Mucosa of gallbladder (tissue), 1 donor: ENCODE measurements around the gene MYDGF. TPM values are rescaled to one million over a fixed set of nuclear protein-coding genes. Genes with fewer than 3 reads are reported as not detected.
"Not testable (repeated sequence)": the region's sequence is repeated elsewhere in the genome, so short reads cannot be mapped to it uniquely, and the experiment has no call there.

ENCODE experiments used
- DNase-seq: peaks from one replicate; pipeline ENCODE4 v3.0.0-alpha.2; 2020; ENCODE audit warnings: low spot score
- total RNA-seq: library from RNA; stranded (reverse); gene quantifications from one replicate; pipeline ENCODE4 v1.2.1, GENCODE V29; 2021
- donor health status: DM: no; HTN: no; CAD: no.

The MYDGF gene
- total RNA-seq, 1 donor from 2014 or later = 77.4 TPM

DNA sequence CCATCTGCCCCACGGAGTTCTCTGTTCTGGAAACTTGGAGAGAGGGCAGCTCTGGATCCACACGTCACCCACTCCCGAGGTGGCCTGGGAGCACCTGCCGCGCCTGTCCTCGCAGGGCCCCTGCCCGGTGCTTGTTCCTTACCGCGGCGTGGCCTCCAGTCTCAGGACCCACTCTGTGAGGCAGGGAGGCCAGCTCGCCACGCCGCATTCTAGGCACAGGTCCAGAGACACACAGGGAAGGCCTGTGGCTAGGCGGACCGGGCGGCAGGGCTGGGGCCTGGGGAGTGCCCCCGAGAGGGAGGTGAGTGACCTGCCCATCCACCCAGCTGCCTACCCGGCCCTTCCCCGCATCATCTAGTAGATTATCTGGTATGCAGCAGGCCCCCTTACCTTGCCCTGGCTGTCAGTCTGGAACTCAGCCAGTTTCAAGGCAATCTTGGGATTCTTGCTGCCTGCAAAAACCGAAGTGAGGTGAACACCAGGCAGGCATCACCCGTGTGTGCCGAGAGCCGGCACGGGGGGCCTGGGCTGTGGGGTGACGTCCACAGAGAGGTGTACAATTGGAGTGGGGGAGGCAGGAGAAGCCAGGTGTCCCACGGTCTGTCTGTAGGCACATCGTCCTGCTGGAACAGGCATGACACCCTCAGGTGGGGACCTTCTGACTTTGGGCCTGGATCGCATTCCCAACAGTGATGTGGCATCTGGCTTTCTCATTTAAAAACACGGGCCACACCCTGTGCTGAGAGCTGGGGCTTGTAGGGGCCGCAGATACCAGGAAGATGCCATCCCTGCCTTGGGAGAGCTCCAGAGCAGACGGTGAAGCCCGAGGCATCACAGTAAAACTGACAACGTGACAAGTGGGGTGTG is 29.9 kb upstream of the MYDGF start:
- DNase-seq = no peak

DNA sequence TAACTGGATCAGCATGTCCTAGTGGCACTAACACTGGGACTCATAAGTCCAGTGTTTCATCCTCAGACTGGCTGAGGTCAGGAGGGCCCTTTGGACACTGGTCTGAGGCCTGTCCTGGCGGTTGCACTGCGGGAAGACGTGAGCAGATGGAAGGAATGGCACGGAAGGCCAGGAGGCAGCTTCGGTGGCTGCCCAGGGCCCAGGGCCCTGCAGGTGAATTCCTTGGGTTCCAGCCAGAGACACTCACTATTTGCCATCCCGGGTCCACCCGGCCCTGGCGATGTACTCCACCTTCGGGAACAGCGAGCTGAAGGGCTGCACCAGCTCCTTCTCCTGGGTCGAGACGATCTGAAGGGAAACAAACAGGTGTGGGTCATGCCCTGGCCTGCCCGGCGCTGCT is 27.2 kb upstream of the MYDGF start:
- no peak for DNase-seq

DNA sequence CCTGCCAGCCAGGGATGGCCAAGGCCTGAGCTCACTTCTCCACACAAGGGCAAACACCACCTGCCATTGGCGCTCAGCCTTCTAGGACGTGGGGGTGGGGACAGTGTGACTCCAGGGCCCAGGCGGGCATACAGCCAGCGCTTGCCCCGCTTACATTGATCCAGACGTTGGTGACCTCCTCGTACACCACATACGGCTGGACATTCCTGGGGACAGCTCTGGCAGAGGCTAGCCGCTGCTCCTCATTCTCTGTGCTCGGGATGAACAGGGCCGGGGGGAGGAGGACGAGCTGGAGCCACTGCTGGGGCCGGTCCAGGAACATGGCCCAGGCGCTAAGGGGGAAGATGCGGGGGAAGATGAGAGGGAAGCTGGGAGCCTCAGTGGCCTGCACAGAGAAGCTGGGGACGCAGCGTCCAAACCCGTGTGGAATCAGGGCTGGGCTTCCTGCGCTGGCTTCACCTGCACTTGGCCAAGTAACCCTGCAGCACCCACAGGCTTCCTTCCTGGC is 25.1 kb upstream of the MYDGF start:
- no peak for DNase-seq

DNA sequence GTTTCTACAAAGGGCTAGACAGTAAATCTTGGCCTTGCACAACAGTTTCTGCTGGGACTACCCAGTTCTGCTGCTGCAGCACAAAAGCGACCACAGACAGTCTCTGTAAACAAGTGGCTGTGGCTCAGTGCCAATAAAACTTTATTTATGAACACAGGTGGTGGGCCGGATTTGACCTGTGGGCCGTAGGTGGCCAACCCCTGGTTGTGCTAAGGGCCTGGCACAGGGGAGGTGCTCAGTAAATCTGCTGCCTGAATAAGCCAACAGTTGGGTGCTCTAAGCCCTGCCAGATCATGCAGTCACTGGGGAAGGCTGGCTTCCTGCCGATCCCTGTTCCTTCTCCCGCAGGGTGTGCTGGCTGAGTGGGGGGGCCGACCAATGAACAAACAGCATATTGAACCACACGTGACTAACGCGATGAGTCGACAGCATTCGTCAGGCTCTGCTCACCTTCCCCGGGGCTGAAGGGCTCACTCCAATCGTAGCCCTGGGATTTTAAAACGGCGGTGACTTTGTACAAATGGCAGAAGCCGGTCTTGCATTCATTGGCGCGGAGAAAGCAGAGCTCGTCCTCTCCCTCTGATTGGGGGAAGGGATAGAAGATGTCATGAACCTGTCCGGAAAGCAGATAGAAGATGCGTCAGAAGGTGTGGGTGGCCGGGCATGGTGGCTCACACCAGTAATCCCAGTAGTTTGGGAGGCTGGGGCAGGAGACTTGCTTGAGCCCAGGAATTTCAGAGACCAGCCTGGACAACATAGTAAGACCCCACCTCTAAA is 24.3 kb upstream of the MYDGF start:
- DNase-seq = no peak

DNA sequence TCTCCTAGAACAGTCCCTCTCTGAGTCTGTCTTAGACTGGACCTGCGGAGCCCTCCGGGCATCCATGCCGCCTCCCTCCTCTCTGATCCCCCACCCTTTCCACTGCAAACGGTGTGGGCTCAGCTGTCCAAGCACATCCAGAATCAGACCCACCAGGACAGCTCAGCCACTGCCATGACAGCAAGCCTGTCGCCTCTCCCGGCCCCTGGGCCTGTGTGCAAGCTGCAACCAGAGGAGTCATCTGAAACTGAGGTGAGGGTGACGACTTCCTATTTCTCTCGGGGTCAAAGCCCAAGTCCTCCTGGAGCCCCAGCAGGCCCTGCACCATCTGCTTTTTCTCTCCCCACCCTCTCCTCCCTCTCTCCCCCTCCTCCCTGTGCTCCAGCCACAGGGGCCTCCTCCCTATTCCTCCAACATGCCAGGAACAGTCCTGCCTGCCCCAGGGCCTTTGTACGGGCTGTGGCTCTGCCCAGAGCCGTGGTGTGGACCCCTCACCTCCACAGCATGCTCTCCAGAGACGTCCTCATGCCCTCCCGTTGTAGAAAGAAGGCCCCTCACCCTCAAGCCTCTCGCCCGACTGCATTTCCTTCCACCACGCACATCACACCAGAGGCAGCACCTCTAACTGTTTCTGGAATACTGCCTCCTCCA is 23.5 kb upstream of the MYDGF start:
- no peak for DNase-seq

DNA sequence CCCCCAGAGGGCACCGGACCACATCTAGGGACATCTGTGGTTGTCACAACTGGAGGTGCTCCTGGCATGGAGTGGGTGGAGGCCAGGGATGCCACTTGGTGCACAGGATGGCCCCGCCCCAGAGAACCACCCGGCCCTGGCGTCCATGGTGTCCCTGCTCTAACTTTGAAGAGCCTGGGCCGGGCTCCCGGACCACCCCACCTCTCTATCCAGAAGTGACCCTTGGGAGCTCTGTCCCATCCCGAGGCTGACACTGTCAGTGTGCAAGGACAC is 22.9 kb upstream of the MYDGF start:
- DNase-seq = no peak

DNA sequence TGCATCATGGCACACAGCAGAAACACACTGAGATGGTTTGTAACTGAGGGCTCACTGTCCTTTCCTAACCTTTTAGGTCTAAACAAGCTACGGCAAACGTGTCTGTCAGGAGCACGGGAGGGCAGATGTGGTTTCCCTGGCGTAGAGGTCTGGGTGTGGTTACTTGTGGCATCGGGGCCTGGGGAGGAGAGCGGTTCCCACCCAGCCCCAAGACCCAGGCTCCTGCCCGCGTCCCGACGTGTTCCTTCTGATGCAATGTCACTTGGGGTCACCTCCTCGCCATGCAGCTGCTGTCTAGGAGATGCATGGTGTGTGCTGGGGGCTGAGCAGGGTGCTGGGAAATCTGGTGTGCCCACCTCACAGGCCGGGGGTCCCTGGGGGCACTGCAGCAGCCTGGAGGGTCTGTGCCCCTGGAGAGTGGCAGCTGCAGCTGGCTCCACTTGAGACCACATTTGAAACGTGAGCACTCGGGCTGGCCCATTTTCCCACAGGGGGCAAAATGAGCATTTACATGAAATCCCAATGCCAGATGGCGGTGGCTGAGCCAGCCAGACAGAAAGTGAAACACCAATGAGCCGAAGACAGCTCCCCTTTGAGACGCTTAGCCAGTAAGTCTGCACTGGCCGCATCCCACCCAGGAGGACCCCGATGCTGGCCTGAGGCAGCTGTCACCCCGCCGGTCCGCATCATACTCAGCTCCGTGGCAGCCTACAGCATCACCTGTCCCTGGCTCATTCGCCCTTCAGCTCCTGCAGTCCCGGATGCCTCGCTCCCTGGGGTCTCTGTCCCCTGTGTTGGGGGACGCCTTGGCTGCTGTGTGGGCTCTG is 22.3 kb upstream of the MYDGF start:
- DNase-seq = no peak

DNA sequence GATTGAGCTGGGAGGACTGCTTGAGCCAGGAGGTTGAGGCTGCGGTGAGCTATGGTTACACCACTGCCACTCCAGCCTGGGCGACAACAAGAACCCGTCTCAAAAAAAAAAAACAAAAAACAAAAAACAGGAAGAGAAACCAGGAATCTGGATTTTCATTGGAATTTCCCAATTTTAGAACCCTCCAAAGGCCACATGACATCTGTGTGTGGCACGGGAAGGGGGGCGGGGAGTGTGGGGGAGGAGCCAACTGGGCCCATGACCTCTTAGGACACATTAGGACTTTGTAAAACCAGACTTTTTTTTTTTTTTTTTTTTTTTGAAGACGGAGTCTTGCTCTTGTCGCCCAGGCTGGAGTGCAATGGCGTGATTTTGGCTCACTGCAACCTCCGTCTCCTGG is 21.2 kb upstream of the MYDGF start:
- no peak for DNase-seq

DNA sequence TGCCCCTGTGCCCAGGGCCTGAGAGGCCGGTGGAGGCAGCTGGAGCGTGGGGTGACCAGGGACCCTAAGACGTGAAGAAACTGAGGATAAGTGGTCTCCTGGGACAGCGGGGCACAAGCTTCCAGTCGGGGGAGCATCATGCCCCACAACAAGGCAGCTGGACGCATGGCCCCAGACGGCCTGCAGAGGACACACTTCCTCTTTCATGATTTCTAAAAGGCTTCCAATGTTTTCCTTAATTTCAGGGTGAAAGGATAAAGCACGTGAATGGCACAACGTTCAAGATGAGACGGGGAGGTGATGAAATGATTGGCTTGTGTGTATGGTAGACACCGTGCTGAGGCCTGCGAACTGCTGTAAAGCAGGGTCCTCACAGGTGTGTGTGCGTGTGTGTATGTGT is 20.2 kb upstream of the MYDGF start:
- DNase-seq = no peak

DNA sequence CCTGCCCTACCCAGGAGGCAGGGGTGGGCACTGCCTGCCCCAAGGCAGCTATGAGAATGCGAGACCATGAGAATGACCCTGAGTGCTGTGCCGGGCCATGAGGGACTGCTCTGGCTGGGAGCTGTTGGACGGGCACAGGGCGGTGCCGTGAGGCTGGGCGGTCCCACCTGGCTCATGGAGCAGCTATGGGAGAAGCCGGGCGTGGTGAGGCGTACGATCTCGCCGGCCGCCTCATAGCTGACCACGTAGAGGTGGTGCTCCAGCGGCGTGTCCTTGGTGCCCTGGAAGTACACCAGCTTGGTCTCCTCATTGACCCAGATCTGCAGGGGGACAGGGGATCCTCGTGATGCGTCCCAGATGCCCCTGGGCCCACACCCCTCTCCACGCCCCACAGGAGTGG is 19.3 kb upstream of the MYDGF start:
- DNase-seq = no peak

DNA sequence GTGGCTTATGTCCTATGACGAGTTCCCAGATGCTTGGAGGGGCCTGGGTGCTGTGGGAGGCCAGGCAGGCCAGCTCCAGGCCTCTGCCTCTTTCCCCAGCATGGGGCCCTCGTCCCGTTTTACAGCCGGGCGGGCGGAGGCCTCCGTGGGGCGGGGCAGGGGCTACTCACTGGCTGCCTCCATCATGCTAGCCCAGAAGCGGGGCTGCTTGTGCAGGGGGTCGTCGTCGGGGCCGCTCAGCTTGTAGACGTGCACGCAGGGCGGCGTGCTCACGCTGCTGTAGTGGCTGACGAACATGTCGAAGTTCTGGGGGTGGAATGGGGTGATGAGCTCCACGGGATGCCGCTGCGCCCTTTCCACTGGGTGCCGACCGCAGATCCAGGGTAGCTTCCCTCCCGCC is 18.4 kb upstream of the MYDGF start:
- DNase-seq = no peak

DNA sequence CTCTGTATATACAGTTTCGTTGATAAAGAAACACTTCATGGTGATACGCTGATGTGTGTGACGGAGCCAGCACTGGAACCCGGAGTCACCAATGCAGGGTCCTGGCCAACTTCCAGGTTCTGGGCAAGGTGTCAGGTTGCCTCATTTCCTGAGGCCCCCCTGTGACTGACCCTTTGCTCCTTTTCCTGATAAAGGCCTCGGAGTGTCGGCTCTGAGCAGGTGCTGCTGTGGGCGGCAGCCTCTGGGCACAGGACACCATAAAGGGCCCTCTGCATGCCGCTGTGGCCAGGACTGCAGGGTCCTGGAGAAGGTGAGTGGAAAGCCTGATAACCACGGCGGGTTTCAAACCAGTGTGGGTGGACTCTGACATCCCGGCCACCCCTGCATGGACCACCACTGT is 17.3 kb upstream of the MYDGF start:
- DNase-seq = no peak

DNA sequence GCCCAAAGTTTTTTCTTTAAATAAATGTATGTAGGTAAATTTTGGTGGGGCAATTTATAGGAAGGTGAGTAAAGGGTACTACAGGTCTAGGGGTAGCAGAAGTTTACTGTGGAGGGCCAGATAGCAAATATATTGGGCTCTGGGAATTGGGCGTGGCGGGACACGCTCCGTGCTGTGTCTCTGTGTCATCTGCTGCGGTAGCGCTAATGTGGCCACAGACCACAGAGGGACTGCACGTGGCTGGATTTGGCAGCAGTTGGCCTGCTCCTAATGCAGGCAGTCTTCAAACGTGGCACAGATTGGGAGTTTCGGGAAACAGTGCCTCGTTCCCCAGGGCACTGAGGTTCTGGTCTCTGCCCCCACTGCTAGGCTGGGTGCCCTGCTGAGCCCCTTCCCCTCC is 16.6 kb upstream of the MYDGF start:
- DNase-seq = no peak

DNA sequence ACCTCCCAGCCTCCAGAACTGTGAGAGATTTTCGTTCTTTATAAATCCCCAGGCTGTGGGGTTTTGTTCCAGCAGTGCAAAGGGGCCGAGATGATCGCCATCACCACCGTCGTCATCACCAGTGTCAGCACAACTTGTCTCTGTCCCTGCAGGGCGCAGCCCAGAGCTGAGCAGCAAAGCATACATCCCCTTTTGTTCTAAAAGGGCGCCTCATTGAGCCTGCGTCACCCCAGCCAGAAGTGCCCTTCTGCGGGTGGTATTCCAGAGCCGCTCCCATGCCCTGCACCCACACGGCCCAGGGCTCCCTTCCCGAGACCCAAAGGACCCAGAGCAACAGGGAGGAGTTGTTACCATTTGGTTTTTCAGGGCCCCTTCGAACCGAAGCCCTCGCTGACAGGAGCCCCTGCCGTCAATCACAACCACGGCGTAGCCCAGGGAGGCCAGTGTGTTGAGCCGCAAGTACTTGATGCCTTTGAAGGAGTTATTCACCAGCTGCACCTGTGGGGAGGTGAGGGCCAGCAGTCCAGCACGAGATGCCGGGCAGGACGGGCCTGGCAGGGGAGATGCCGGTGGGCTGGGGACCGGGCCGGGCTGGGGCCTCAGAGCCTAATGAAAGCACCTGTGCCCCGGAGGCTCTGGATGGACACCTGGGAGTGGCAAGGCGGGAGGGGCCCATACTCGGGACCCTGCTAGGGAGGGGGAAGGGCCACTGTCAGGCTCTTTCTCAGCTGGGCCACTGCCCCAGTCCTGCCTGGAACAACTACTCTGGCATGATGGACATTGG is 14.4 kb upstream of the MYDGF start:
- no peak for DNase-seq

DNA sequence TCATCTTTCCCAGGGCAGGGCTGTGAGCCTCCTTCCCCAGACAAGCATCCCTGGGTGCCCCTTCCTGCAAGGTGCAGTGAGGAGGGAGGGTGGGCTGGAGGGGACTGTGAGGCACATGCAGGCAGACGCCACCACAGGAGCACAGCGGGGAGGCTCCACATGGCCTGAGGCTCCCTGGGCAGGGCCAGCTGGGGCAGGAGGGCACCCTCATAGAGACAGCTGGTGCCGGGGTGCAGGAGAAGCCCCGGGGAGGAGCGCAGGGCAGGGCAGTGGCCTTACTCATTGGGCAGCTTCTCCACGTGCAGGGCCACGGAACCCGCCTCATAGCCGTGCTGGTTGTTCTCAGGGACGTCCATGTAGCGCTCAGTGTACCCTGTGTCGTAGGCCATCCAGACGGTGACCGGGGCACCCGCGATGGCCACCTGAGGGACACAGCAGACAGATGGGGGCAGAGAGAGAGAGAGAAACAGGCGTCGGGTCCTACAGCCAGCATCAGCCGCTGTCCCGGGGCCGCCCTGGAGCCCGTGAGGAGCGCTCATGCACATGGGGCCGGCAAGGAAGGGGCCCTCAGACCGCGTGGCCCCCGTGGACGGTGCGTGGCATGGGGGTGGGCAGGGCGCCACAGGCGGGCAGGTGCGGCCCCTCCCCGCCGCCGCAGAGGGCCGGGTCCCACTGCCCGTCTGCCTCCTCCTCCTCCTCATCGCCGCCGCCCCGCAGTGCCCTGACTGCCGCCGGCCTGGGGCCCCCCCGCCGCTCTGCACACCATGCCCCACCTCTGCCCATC is 12.5 kb upstream of the MYDGF start:
- DNase-seq = no peak

DNA sequence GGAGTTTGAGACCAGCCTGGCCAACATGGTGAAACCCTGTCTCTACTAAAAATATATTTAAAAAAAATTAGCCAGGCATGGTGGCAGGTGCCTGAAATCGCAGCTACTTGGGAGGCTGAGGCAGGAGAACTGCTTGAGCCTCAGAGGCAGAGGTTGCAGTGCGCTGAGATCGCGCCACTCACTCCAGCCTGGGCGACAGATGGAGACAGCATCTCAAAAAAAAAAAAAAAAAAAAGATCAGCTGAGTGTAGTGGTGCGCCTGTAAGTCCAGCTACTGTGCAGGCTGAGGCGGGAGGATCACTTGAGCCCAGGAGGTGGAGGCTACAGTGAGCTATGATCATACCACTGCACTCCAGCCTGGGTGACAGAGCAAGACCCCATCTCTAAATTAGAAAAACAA is 9.9 kb upstream of the MYDGF start:
- not testable (repeated sequence) for DNase-seq

DNA sequence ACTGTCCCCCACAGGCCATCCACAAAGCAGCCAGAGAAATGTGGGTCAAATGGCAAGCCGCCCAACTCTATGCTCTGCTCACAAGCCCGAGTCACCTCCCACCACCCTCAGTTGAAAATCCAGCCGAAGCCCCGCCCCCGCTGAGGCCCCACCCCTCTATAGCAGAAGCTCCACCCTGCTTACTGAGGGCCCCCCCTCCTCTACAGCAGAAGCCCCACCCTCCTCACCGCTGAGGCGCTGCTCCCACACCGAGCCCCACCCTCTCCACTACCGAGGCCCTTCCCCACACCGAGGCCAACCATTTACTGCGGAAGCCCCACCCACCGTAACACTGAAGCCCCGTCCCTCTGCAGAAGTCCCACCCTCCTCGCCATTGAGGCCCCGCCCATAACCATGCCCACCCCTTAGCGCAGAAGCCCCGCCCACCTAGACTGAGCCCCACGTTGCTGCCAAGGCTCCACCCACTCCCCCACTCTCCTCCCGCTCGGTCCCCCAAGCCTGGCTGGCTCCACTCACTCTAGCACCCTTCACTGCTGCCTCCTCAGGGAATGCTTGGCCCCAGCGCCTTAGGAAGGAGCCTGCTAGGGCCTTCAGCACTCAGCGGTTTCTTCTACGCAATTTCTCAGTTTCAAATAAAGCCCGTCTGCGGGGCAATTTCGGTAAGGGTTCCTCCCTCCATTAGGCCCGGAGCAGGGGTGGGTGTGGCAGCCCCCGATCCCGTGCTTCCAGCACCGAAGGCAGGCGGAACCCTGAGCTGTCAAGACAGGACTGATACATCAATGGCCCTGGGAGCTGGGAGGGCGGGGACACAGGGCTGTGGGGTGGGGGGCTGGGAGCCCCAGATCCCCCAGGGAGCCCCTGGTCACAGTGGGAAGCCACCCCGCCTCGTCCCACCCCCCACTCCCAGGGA is 9.0 kb upstream of the MYDGF start:
- no peak for DNase-seq

DNA sequence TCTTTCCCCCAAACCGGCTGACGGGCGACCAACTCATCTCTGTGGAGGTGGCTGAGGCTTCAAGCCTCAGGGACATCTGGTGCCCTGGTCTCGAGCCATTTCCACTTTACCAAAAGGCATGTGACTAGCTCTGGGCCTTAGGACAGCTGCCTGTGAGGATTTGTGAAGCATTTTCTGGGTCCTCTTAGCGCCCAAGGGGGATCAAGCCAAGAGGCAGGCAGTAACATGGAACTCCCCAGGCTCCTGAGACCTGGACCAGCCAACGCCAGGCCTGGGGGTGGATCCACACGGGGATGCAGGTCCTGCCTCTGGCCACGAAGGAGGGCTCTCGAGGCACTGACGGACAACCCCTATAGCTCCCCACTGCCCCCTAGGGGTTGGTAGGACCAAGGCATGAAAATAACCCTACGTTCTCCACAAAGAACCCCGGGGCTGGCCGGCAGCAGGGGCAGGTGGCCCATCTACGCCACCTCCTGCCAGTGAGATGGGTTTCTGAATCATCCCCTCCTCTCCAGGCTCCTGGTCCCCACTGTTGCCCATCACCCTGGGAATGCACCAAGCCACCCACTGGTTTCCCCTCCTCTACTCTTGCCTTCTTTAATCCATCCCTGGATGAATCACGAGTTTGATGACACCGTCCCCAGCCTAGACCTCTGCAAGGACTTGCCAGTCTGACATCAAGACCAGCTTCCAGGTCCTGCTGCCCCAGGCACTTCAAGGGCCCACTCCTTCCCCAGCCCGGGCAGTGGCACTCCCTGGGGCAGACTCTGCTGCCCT is 7.0 kb upstream of the MYDGF start:
- no peak for DNase-seq
